ENCODE measurements around the gene RAI1.

RAI1 gene

DNA sequence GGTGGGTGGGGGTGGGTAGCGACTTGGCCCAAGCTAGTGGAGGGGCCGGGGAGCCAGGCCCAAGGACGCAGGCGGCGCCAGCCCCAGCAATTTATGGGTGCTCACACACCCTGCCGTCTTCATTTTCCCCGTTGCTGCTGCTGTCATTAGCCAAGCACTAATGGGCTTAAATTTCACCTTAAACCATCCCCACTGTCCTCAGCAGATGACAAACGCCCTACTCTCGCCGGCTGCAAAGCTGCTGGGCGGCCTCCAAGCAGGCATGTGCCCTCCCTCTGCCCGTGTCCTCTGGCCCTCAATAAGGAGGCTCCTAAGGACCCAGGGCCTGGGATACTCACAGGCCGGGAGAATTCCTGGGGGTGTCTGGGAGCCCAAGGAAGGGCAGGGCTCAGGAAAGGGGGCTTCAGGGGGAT lies 89.4 kb downstream of the RAI1 start:
- DNase-seq: no peak

DNA sequence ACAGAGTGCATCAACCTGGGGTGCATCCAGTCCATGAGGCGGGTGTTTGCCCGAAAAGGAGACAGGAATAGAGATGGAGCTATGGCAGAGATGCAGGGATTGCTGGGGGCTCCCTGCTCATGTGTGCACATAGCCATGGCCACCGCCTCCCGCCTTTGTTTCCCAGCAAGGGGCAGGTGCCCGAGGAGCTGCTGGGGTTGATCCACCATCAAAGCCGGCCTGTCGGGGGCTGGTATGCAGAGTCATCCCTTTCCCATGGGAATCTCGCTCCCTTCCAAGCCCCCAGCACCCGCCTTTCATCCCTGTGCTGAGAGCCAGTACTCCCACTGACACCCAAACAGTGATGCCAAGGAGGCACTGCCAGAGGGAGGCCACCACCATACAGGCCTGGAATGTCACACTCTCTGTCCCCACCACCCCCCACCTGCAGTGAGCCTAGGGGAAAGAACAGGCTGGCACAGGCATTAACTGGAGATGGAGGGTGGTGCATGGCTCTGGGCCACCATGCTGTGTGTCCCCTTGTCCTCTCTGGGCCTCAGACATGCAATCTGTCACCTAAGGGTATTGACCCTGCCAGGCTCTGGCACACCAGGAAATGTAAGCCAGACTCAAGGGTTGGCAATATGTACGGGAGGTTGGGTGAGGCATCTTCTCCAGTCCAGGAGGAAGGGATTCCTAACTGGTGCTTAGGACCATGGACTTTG lies 90.4 kb downstream of the RAI1 start:
- DNase-seq: no peak

DNA sequence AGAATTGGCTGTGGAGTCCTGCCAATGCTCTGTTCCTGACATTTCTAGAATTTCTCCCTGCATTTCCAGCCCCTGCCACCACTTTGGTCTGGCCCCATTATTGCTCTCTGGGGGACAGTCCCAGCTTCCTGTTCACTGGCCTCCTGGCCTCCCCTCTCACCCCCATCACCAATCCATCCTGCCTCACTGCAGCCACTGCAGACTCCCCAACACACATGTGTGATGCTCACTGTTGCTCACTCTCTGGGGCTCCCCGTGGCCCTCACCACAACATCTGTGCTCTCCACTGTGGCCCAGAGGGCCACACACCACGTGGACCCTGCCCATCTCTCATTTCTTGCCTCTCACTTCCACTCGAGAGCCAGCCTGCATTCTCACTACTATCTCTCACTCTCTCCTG lies 91.0 kb downstream of the RAI1 start:
- DNase-seq: no peak

DNA sequence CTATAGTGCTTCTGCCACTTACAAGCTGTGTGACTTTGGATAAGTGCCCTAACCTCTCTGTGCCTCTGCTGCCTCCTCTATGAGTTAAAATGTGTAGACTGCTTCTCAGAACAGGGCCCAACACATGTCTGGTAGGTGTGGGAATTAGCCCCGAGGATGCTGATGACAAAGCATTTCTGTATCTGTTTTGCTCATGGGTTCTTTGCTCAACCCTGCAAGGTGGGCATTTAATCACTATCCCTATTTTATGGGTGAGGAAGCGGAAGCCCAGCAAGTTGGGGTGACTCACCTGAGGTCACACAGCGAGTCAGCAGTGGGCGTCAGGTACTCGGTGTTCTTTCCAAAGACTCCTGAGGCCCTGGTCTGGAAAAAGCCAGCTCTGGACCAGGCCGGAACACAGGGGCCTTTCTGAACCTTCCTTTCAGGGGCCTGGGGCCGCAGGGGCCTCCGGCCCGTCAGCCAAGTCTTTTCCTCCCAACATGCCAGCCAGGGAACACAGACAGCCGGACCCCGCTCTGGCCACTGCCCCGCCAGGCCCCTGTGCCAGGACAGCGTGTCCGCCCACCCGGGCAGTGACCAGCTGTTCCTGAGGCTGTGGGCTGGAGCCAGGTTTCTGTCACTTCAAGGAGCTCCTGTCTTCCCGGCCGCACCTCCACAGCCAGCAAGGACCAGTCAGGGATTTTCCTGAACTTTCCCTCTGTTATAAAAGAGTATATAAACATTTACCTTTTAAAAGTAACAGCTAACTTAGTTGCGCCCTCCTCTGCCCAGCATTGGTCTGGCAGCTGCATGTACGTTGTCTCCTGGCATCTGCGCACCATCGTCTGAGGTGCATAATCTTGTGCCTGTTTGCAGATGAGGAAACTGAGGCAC lies 93.0 kb downstream of the RAI1 start:
- no peak for DNase-seq

DNA sequence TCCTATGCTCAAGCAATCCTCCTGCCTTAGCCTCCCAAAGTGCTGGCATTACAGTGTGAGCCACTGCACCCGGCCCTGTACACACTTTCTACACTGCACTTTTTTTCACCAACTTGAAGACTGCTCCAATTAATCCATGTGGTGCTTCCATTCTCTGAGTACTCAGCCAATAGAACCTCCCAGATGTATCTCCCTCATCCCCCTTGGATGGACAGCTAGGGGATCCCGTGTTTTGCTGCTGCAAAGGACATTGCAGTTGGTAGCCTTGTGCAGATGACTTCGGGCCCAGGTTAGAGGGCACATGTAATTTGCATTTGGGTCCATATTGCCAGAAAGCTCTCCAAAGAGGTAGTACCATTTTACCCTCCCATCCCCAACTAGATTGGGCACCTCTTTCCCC lies 95.6 kb downstream of the RAI1 start:
- no peak for DNase-seq

DNA sequence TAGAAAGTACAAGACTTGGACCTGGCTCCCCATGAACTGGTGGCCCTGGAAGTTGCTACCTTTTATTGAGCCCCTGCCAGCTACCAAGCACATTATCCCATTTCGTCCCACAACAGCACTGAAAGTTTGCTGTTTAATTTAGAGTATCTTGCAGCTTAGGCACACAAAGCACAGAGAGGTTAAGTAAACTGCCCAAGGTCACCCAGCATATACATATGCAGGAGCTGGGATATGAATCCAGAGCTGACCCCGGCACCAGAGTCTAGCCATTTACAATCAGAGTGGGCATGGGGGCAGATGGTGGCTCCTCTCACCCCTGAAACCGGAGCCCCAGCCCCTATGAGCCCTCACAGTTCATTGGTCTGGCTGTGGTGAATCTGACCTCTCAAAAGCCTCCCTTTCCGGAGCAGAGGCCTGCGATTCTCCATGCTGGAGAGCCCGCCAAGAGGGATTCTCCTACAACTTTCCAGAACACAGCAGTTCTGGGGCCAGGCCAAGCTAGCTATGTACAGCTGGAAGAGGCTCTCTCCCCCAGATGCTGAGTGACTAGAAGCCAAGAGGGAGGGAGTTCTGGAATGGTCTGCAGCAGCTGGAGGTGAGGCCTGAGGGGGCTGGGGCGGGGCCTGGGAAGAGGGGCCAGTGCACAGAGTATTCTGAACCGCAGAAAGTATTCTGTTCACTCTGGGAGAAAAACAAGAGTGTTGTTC lies 97.2 kb downstream of the RAI1 start:
- no peak for DNase-seq

DNA sequence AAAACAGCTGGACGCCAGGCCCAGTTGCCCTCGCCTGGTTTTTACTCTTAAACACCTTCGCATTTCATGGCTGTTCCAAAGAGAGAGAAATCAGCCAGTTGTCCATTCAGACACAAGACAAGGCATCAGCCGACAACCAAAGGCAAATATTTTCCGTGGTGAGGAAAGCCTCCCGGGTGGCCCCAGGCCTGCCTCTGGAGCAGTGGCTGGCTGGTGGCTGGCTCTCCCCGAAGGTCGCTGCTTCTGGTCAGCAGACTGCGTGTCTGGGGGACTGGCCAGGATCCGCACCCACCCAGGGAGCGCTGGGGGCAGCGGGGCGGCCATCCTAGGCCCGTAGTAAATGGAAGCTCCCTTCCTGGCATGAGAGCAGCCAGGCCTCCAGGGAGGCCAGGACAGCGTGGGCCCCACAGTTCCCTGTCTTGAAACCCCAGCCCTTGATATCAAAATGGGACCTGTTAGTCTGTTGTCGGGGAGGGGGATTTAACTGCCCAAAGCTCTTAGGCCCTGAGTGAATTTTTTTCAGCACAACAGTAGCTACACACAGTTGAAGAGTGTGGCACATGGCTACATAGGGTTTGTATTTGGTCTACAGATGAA lies 97.9 kb downstream of the RAI1 start:
- no peak for DNase-seq

DNA sequence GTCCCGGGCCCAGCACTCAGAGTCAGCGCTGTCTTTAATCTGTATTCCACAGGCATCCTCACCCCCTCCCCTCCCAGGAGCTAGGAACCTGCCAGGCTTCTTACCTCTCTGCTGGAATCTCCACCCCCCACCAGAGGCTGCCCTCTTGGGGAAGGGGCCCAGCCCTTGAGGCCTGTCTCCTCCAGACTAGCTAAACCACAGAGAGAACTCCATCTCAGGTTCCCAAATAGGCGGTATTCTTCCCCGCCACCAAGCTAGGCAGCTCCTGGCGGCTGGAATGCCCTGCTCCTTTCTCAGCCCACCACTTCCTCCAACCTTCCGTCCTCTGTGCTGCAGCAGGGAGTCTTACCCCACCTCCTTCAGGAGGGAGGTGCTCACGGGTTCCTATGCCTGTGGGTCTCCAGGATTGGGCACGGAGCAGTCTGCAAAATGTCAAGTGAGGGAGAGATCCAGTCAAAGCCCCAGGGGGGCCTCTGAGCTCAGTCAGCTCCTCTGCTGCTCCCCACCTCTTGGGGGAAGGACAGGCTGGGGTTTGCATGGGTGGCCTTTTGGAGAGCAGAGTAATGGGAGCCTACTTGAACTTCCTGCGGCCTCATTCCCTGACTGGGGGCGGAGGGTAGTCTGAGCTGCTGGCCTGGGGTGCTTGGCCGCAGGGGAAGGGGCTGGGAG lies 99.8 kb downstream of the RAI1 start:
- DNase-seq: no peak

DNA sequence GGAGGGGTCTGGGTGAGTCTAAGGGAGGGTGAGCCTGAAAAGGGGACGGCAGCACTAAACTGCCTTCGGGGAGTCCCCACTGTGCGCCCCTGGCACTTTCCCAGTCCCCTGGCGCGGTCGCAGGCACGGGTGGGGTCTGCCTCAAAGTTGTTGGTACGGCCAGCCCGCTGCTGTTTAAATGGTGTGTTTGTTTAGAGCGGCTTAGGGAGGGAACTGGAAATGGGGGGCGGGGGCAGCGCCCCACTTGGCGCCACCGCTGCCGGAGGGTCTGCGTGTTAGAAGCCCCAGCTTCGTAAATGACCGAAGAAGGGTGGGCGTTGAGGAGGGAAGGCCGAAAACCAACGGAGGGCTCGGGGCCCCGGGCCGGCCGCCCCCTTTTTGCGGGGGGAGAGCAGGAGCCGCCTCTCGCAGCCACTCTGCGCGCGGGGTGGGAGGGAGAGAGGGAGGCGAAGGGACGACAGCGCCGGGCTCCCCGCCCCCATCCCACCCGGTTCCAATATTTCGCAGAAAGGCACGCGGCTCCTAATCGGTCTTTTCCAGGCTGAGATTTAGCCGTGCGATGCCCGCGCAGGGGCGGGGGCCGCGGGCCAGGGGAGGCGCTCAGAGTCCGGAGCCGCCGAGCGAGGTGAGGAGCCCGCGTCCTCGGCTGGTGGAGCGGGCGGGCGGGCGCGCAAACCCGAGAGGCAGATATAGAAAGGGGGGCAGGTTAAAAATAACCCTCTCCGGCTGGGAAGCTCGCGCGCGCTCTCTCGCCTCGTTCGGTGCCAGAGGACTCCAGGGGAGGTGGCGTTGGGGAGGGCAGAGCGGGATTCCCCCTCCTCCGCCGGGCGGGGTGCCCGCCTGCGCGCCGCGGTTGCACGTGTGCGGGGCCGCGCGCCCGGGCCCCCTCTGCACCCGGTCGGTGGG lies 100.6 kb downstream of the RAI1 start:
- DNase-seq: peak; percentile 27

DNA sequence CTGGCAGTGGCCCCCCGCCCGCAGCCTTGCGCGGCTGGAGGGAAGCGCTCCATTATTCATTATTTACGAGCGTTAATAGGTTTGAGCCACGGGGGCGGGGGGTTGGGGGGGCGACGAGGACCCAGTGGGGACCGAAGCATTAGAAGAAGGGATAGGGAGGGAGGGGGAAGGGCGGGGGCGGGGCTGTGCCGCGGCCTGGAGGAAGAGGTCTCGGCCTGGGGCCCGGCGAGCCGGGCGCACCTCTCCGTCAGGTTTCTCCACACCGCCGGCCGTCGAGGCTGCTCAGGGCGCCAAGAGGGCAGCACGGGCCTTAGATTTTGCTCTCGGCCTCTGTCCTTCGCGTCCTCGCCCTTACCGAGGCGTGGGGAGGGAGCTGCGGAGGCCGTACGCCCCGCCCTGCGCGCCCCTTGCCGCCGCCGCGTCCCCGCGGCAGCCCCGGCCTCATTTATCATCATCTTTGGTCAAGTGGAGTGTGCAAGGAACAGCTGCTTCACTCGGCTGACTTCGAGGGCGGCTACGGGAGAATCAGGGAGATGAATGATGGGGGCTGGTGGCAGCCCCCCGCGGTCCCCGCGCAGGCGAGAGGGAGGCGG lies 101.4 kb downstream of the RAI1 start:
- no peak for DNase-seq

DNA sequence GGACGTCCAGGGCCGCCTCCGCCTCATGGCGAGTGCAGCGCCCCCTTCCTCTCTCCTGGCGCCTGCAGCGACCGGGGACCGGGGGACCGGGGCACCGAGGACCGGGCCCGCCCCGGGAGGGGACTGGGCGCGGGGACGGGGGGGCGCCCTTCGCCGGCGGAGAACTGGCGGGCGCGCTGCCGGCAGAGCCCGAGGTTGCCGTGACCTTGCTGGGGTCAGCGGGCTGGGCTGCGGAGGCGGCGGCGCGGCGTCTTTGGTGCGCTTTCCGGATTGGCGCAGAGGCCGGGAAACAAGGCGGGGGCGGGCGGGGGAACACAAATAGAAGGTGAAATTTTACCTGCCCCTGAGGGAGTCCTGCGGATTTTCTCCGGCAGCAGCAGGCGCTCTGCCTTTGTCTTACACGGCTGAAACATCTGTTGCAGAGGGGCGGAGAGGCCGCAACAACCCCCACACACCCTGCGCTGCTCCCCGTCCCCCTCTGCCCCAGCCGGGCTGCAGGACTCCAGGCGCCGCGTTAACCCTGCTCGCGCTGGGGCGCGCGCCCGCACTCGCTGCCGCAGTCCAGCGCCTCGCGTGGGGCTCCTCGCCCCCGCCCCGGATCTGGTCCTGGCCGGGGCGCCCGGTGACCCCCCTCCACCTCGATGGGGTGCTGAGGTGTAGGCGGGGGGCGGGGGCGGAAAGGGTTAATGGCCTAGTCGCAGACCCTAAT lies 102.0 kb downstream of the RAI1 start:
- DNase-seq: peak; percentile 40

DNA sequence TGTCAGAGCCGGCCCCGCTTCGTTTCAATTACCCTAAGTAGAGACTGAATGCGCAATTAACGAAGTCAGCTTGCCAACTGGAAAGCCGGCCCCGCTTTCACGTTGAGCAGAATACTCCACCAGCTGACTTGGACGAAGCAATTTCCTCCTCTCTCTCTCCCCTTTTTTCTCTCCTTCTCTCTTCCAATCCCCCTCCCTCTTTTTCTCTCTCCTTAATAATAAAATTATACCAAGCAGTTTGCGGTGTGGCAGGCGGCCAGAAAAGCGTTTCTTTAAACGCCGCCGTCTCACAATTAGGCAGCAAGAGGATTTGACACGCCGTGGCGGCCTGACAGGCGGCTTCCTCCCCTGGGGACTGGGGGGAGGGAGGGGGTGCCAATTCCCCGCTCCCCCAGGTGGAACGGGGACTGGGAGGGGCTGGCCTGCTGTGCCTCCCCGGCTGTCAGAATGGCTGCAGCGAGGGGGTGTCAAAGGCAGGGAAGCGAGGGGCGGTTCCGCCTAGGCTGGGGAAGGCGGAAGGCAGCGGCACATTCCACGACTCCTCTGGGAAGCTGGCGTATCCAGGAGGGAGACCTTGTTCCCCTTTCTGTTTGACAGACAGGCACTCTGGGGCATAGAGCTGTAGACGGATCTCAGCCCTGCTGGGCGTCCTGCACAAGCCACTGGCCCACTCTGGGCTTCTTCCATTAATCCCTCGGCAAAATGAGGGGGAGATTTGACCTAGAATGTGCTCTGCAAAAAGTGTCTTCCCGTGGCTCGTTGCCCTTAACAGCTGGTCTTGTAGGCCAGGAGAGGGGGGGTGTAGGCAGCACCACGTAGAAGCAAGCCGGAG lies 102.8 kb downstream of the RAI1 start:
- peak; percentile 11 for DNase-seq

DNA sequence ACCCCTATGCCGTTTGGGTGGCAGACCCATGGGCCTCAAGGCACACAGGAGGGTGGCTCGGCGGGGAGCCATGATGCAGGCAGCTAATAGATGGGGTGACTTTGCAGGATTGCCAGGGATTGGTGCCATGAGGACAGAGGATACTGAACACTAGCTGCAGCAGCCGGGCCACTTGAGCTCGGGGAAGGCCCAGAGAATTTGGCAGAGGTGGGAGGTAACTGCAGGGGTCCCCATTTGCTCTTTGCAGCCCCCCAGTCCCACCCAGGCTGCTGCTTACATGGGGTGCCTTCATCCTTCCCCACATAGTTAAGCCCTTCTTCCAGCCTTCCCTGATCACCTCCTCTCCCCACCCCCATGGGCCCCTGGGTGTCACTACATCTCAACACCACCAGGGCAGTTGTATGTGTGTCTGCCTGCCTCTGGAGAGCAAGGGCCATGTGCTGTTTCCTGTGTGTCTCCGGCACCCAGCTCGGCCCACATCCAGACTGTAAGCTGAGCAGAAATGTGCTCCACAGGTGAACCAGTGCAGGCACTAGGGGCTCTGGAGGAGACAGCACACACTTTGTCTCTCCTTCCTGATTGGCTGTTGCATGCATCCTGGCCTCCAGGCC lies 103.5 kb downstream of the RAI1 start:
- peak; percentile 11 for DNase-seq

DNA sequence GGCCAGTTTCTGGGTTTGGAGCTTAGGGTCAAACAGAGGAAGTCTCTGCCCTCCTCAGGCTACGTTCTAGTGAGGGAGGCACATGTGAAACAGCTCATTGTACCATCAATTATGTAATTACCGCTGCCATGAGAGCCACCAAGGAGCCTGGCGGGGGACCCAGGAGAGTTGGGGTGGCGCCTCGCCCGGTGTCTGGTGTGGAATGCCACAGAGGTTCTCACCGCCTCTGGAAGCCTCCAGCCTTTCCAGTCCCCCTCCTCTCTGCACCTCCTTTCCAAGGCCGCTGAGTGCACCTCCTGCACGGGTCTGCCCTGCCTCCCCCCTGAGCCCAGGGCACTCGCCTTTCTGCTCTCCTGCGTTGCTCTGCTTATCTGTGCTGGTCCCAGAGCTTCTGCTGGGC lies 104.1 kb downstream of the RAI1 start:
- no peak for DNase-seq

DNA sequence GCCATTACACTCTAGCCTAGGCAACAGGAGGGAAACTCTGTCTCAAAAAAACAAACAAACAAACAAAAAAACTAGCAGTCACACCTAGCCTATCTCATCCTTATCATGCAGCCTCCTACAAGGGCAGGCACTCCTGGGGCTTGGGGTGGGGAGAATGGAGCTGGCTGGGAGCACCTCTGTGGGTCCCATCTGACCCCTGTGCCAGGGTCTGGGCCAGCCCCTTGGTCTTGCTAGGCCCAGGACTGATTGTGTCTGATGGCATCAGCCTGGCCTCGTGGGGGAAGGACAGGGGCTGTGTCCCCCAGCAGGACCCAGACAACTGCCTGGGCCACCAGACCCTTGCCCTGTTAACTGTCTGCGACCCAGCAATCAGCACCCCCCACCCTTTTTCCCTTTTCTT lies 105.7 kb downstream of the RAI1 start:
- DNase-seq: no peak

DNA sequence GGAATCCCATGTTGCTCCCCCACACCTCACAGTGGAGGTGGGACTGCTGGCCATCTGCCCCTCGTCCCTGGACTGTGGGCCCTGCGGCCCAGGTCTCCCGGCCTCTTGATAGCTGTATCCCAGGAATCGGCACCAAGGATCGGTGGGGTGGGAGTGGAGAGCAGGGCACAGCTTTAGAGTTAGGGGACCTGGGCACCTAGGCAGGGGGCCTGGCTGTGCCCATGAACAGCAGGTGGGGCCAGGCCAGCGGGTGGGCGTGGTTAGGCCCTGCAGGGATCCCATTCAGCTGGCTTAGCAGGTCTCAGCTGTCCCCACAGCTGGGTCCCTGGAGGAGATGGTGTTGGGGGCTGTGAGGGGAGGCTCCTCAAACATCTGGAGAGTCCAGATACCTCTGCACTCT lies 106.3 kb downstream of the RAI1 start:
- no peak for DNase-seq

DNA sequence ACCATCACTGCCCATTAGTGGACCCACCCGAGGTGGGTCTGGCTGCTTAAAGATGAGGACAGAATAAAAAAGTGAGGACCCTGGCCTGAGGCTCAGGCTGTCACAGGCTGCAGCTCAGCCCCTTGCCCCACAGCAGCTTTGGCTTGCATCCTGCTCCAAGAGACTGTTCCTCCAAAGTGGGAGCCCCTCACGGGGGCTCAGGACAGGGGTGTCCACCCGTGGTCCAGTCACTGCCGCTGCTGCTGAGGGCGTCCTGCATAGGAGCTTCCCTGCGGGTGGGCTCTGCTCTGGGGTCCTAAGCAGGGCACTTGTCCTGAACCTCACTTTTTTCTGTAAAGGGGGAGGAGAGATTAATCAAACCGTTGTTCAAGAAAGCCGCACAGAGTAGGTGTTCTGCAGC lies 107.7 kb downstream of the RAI1 start:
- no peak for DNase-seq

DNA sequence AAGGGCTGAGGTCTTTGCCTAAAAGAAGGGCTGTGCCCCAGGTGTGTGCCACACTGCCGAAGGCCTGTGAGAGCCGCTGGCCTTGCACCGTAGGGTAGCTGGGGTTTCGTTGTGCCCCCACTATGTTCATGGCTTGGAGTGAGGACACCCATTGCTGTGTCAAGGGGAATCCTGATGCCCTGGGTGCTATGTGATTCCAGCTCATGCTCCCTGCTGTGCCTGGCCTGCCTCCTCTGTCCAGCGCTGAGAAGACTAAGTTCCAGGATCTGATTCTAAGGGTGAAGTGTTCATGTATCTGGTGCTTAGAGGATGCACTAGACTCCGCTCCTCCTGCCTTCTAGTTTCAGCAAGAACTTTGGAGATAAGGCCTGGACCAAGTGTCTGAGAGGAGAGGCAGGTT lies 108.2 kb downstream of the RAI1 start:
- DNase-seq: no peak
